ENCODE measurements around the gene DRAM2.
A peak's percentile ranks its signal among the peaks of the same experiment; 100 is the strongest.

The DRAM2 gene

GRCh38 chr1:111141245-111142220, 1.6 kb upstream of the DRAM2 start:
- no peaks in the 10 kb centered on the region; the same call in 1 of the 2 replicates for H3K36me3 ChIP-seq (ENCODE audit: control insufficient read depth, insufficient read depth, low read length)
- H3K4me3 ChIP-seq (replicated peaks; ENCODE audit: low read depth, low read length): peak overlapping the region; percentile 100
- no peak for DNase-seq (ENCODE audit: extremely low read depth, insufficient read length)
- TF ChIP-seq, protein P1, sequence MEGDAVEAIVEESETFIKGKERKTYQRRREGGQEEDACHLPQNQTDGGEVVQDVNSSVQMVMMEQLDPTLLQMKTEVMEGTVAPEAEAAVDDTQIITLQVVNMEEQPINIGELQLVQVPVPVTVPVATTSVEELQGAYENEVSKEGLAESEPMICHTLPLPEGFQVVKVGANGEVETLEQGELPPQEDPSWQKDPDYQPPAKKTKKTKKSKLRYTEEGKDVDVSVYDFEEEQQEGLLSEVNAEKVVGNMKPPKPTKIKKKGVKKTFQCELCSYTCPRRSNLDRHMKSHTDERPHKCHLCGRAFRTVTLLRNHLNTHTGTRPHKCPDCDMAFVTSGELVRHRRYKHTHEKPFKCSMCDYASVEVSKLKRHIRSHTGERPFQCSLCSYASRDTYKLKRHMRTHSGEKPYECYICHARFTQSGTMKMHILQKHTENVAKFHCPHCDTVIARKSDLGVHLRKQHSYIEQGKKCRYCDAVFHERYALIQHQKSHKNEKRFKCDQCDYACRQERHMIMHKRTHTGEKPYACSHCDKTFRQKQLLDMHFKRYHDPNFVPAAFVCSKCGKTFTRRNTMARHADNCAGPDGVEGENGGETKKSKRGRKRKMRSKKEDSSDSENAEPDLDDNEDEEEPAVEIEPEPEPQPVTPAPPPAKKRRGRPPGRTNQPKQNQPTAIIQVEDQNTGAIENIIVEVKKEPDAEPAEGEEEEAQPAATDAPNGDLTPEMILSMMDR (IDR thresholded peaks at IDR 0.05; ENCODE audit: insufficient read depth, low read length, poor library complexity, severe bottlenecking): no peak
- no peaks in the 10 kb centered on the region for H3K27me3 ChIP-seq (replicated peaks; ENCODE audit: control insufficient read depth, insufficient read depth, low read length)

DNA sequence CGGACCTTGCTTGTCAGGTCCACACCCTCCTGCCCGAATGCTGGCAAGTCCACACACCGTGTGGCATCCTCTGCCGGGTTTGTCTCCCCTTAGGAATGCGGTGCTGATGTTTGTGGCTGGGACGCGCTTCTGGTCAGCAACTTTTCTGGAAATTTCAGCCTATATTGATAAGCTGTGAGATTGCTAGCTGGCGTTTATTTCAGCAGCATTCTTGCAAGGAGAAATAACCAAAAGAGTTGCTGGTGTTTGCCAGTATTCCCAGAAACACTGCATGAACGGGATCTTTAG, 731 bp upstream of the DRAM2 start:
- H3K27me3 ChIP-seq (replicated peaks; ENCODE audit: control insufficient read depth, insufficient read depth, low read length): no peaks in the 10 kb centered on the region
- peak overlapping the region; percentile 100 for H3K4me3 ChIP-seq (replicated peaks; ENCODE audit: low read depth, low read length)
- no peaks in the 10 kb centered on the region; the same call in 1 of the 2 replicates for H3K36me3 ChIP-seq (ENCODE audit: control insufficient read depth, insufficient read depth, low read length)
- DNase-seq (ENCODE audit: extremely low read depth, insufficient read length): no peak
- TF ChIP-seq, protein P1 (IDR thresholded peaks at IDR 0.05; ENCODE audit: insufficient read depth, low read length, poor library complexity, severe bottlenecking): no peak

GRCh38 chr1:111139324-111139955, 453 bp downstream of the DRAM2 start:
- no peak for DNase-seq (ENCODE audit: extremely low read depth, insufficient read length)
- TF ChIP-seq, protein P1 (IDR thresholded peaks at IDR 0.05; ENCODE audit: insufficient read depth, low read length, poor library complexity, severe bottlenecking): no peak
- Histone ChIP-seq H3K27me3 (replicated peaks; ENCODE audit: control insufficient read depth, insufficient read depth, low read length) (no peaks in the 10 kb centered on the region), H3K36me3 (ENCODE audit: control insufficient read depth, insufficient read depth, low read length) (no peaks in the 10 kb centered on the region; the same call in 1 of the 2 replicates), H3K4me3 (replicated peaks; ENCODE audit: low read depth, low read length) (peak overlapping the region; percentile 100)

DNA sequence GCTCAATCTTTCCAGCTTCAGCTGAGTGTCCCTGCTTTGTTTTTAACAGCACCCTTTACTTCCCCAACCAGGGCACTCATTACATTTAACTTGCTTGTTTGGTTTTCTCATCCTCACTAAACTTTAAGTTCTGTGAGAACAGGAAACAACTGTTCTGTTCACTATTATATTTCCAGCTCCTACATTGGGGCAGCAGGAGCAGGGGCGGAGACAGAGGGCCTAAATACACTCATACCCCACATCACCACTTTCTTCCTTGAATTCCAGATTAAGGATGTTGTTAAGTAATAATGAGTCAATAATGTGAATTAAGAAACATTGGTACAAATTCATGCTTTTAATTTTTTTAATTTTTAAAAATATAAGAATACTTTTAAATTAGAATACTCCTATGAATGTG, 6.0 kb downstream of the DRAM2 start:
- Histone ChIP-seq H3K36me3 (ENCODE audit: control insufficient read depth, insufficient read depth, low read length) (no peaks in the 10 kb centered on the region; the same call in none of the 2 replicates), H3K27me3 (replicated peaks; ENCODE audit: control insufficient read depth, insufficient read depth, low read length) (no peaks in the 10 kb centered on the region), H3K4me3 (replicated peaks; ENCODE audit: low read depth, low read length) (no peak overlapping the region)
- no peak for DNase-seq (ENCODE audit: extremely low read depth, insufficient read length)
- TF ChIP-seq, protein P1 (IDR thresholded peaks at IDR 0.05; ENCODE audit: insufficient read depth, low read length, poor library complexity, severe bottlenecking): no peak

- DNase-seq (ENCODE audit: extremely low read depth, insufficient read length): no peak
- no peak overlapping the region for H3K4me3 ChIP-seq (replicated peaks; ENCODE audit: low read depth, low read length)
- H3K27me3 ChIP-seq (replicated peaks; ENCODE audit: control insufficient read depth, insufficient read depth, low read length): no peaks in the 10 kb centered on the region
- no peaks in the 10 kb centered on the region; the same call in none of the 2 replicates for H3K36me3 ChIP-seq (ENCODE audit: control insufficient read depth, insufficient read depth, low read length)
- TF ChIP-seq, protein P1 (IDR thresholded peaks at IDR 0.05; ENCODE audit: insufficient read depth, low read length, poor library complexity, severe bottlenecking): no peak
Measured at GRCh38 chr1:111131693-111132092, 8.2 kb downstream of the DRAM2 start.
